CD14-positive monocyte (primary cell): Measurements from ENCODE around the gene PDE6C. TPM values are rescaled to one million over a fixed set of nuclear protein-coding genes. Genes with fewer than 3 reads are reported as not detected.

ENCODE experiments used
- DNase-seq, 3 donors: peaks; one replicate each; pipeline ENCODE4 v3.0.0-alpha.2; 2011 to 2022
- H2AFZ ChIP-seq: 2 replicates; pipeline ENCODE4 v1.6.0; 2012; ENCODE audit warnings: mild to moderate bottlenecking, low read depth, low read length, inconsistent platforms; ENCODE audit not compliant: insufficient read depth, poor library complexity, severe bottlenecking
- H3K27ac ChIP-seq, 2 donors: 1 replicate in 1 of 2; 2 replicates in 1 of 2; pipeline ENCODE4 v1.5.1; 2012 to 2013; ENCODE audit warnings: low read length in 2 of 2, control low read depth in 1 of 2, inconsistent platforms in 1 of 2, low read depth in 1 of 2, mild to moderate bottlenecking in 1 of 2
- H3K27me3 ChIP-seq, 2 donors: one replicate each; pipeline versions ENCODE4 v1.6.0 to v1.6.1; 2011 to 2013; ENCODE audit warnings: low read length in 2 of 2; ENCODE audit not compliant: control insufficient read depth in 2 of 2, insufficient read depth in 2 of 2
- H3K36me3 ChIP-seq, 2 donors: replicated peaks in 1 of 2; 1 replicate in 1 of 2; 2 replicates in 1 of 2; pipeline versions ENCODE4 v1.5.1 to v1.6.1; 2012 to 2013; ENCODE audit warnings: low read length in 2 of 2, control low read depth in 1 of 2, inconsistent platforms in 1 of 2, mild to moderate bottlenecking in 1 of 2; ENCODE audit not compliant: insufficient read depth in 2 of 2, control insufficient read depth in 1 of 2
- H3K4me1 ChIP-seq, 2 donors: 1 replicate in 1 of 2; 2 replicates in 1 of 2; pipeline versions ENCODE4 v1.5.1 to v1.6.1; 2012 to 2013; ENCODE audit warnings: low read length in 2 of 2, control low read depth in 1 of 2, inconsistent platforms in 1 of 2, mild to moderate bottlenecking in 1 of 2, moderate library complexity in 1 of 2; ENCODE audit not compliant: insufficient read depth in 2 of 2, control insufficient read depth in 1 of 2
- H3K4me2 ChIP-seq: replicated peaks from 2 replicates; pipeline ENCODE3; 2012; ENCODE audit warnings: low read length, moderate library complexity, mild to moderate bottlenecking; ENCODE audit not compliant: poor library complexity, severe bottlenecking; ENCODE audit errors: extremely low read depth
- H3K4me3 ChIP-seq, 3 experiments: fragments of 200-600 bp in 1 of 3; sonication (generic) in 1 of 3; replicated peaks in 1 of 3; 1 replicate in 2 of 3; 2 replicates in 1 of 3; pipeline ENCODE4 v1.5.1; 2011 to 2013; ENCODE audit warnings: low read length in 3 of 3, mild to moderate bottlenecking in 3 of 3, control low read depth in 2 of 3, low read depth in 2 of 3, inconsistent platforms in 1 of 3, moderate library complexity in 1 of 3
- H3K79me2 ChIP-seq: 2 replicates; pipeline ENCODE4 v1.6.0; 2012; ENCODE audit warnings: mild to moderate bottlenecking, control low read depth, inconsistent platforms, low read length, moderate library complexity; ENCODE audit not compliant: insufficient read depth
- H3K9ac ChIP-seq: 2 replicates; pipeline ENCODE4 v1.6.0; 2017; ENCODE audit warnings: low read length, mild to moderate bottlenecking; ENCODE audit not compliant: insufficient read depth, poor library complexity, severe bottlenecking
- H3K9me3 ChIP-seq, 2 donors: replicated peaks in 1 of 2; 1 replicate in 1 of 2; 2 replicates in 1 of 2; pipeline versions ENCODE4 v1.5.1 to v1.6.1; 2012 to 2013; ENCODE audit warnings: low read length in 2 of 2, control low read depth in 1 of 2; ENCODE audit not compliant: control insufficient read depth in 1 of 2, insufficient read depth in 1 of 2
- H4K20me1 ChIP-seq: 2 replicates; pipeline ENCODE4 v1.6.0; 2012; ENCODE audit warnings: mild to moderate bottlenecking, low read length, control low read depth, moderate library complexity; ENCODE audit not compliant: insufficient read depth
- H3K27ac Mint-ChIP-seq, 7 donors: one replicate each; pipeline ENCODE4 v1.8.0; 2020; ENCODE audit warnings: mild to moderate bottlenecking in 7 of 7, mixed read lengths in 7 of 7, moderate library complexity in 6 of 7, inconsistent platforms in 2 of 7
- H3K27me3 Mint-ChIP-seq, 3 donors: one replicate each; pipeline ENCODE4 v1.8.0; 2021 to 2022; ENCODE audit warnings: low read depth in 3 of 3, mild to moderate bottlenecking in 3 of 3, mixed read lengths in 3 of 3, moderate library complexity in 3 of 3, inconsistent platforms in 1 of 3
- H3K36me3 Mint-ChIP-seq, 2 donors: one replicate each; pipeline ENCODE4 v1.8.0; 2020; ENCODE audit warnings: mixed read lengths in 2 of 2, inconsistent platforms in 1 of 2, mild to moderate bottlenecking in 1 of 2
- H3K4me1 Mint-ChIP-seq: one replicate; pipeline ENCODE4 v1.8.0; 2020; ENCODE audit warnings: mild to moderate bottlenecking, mixed read lengths
- H3K4me3 Mint-ChIP-seq, 2 donors: one replicate each; pipeline ENCODE4 v1.8.0; 2020; ENCODE audit warnings: mild to moderate bottlenecking in 2 of 2, mixed read lengths in 2 of 2, moderate library complexity in 1 of 2
- H3K9me3 Mint-ChIP-seq, 7 donors: one replicate each; pipeline ENCODE4 v1.8.0; 2020 to 2022; ENCODE audit warnings: mixed read lengths in 7 of 7, mild to moderate bottlenecking in 6 of 7, moderate library complexity in 6 of 7, inconsistent platforms in 2 of 7
- CTCF ChIP-seq: fragments of 200-600 bp; IDR thresholded peaks from one replicate; pipeline ENCODE4 v1.8.0; 2022; ENCODE audit warnings: antibody characterized with exemption, mild to moderate bottlenecking
- WGBS: methylation state at CpG from one replicate; pipeline ENCODE4 v1.1.5; 2013; ENCODE audit warnings: missing lambda C conversion rate; ENCODE audit not compliant: insufficient coverage; 5-methylcytosine and 5-hydroxymethylcytosine counted together
- intact Hi-C, 2 donors: fragments of 100-400 bp; cut with micrococcal nuclease; formaldehyde crosslinking; loops; one replicate each; pipeline versions ENCODE4 v1.15.0 to v1.15.1; 2023
- polyA plus RNA-seq, 3 donors: library from polyadenylated mRNA; depleted of rRNA in 1 of 3; unstranded in 2 of 3; stranded (reverse) in 1 of 3; fragments of 300-500 nt in 2 of 3; fragments of >200 nt in 1 of 3; fragmentation: Illumina TruSeq in 2 of 3; gene quantifications; 1 replicate in 2 of 3; 2 replicates in 1 of 3; pipeline ENCODE4 v1.2.3, GENCODE V29; 2012 to 2021

The PDE6C gene
- polyA plus RNA-seq, 3 donors = not detected

DNA sequence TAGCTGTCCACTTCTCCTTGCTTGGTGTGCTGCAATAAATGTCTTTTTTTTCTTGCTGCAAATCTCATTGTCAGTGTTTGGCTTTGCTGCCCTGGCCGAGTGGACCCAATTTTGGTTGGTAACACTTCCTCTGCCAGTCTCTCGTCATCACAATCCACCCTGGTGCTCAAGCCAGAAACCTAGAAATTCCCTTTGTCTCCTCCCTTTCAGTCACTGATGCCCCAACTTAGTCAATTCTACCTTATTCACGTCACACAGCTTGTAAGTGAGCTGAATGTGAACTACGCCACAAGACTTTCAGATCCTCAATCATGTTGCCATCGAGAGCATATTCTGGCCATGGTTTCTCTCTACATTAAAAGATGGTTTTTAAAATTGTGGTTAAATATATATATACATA, 103.0 kb downstream of the PDE6C start:
- Histone ChIP-seq H3K4me2 (no peak overlapping the region), H3K9me3 (no peaks in the 10 kb centered on the region), H3K27me3 (no peaks in the 10 kb centered on the region), H3K9ac (no peak overlapping the region), H3K36me3 (no peaks in the 10 kb centered on the region), H3K79me2 (no peaks in the 10 kb centered on the region), H3K27ac (no peak overlapping the region), H3K4me1 (peaks cover 13 to 16% of the 10 kb centered on the region in 2 donors), H4K20me1 (no peaks in the 10 kb centered on the region), H3K4me3 (no peak overlapping the region), H2AFZ (no peak overlapping the region)
- peaks cover 0 to 3% (median 0%) of the 10 kb centered on the region in 7 donors for H3K9me3 Mint-ChIP-seq
- intact Hi-C loops = no loop called here
- peaks cover 1 to 6% (median 4%) of the 10 kb centered on the region in 3 donors for H3K27me3 Mint-ChIP-seq
- no peaks in the 10 kb centered on the region for H3K36me3 Mint-ChIP-seq
- TF ChIP-seq CTCF = no peak
- H3K27ac Mint-ChIP-seq = no peak overlapping the region
- peak in 1 of 3 donors; percentile 30 for DNase-seq
- WGBS = 60% methylated on average over 1 of the region's 5 CpGs
- no peak overlapping the region for H3K4me3 Mint-ChIP-seq
- H3K4me1 Mint-ChIP-seq = peaks cover 19% of the 10 kb centered on the region

Other genes with a start within 250 kb of the PDE6C start
- 10 to 100 TPM in 2 of 3 donors, 1 to 10 TPM in 1; 9.7 to 29.1 (median 14.5) TPM for gene MYOF, start 130.2 kb upstream of the PDE6C start, polyA plus RNA-seq
- under 1 TPM in 2 of 3 donors, not detected in 1; 0.05 to 0.26 TPM for gene CEP55, start 115.9 kb upstream of the PDE6C start, polyA plus RNA-seq
- 1 to 10 TPM in 2 of 3 donors, under 1 TPM in 1; 0.97 to 1.2 (median 1.1) TPM for gene FFAR4, start 45.9 kb upstream of the PDE6C start, polyA plus RNA-seq
- under 1 TPM in 2 of 3 donors, not detected in 1; 0.25 to 0.64 TPM for gene RBP4, start 11.3 kb upstream of the PDE6C start, polyA plus RNA-seq
- gene FRA10AC1, start 90.1 kb downstream of the PDE6C start, polyA plus RNA-seq = 1 to 10 TPM in 2 of 3 donors, under 1 TPM in 1; 0.95 to 7.2 (median 2.0) TPM
- gene LGI1, start 145.4 kb downstream of the PDE6C start, polyA plus RNA-seq = under 1 TPM in 1 of 3 donors, not detected in 2; 0.03 TPM